GM08714 (cell line): Measurements from ENCODE around the gene SWAP70.

Source experiments
- H3K4me3 ChIP-seq: fragments of 200-500 bp; sonication (Bioruptor generic); 2 replicates; pipeline ENCODE4 v1.5.1; 2014; ENCODE audit warnings: mild to moderate bottlenecking, low read length, inconsistent platforms
- ZNF274 ChIP-seq: IDR thresholded peaks from 2 replicates; pipeline ENCODE4 v1.6.1; 2012; ENCODE audit warnings: mild to moderate bottlenecking, low read depth, low read length

SWAP70 gene

DNA sequence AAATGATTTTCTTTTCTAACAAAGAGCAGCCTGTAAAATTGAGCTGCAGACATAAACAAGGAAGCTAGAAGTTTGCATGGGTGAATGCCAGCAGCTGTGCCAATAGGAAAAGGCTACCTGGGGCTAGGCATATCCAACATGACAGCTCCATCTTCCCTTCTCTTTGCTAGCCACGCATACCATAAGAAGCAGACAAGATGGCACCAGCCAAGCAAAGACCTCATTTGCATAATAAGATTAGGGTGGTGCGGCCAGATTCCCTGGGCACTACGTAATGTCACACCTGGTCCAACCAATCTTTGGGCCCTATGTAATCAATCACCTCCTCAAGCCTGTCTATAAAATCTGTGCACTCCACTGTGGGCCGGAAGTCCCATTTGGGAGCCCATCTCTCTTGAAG lies 108.3 kb downstream of the SWAP70 start:
- no peak overlapping the region for H3K4me3 ChIP-seq
- no peak for TF ChIP-seq ZNF274

GRCh38 chr11:9773524-9773923 lies 109.6 kb downstream of the SWAP70 start:
- H3K4me3 ChIP-seq = no peak overlapping the region
- no peak for TF ChIP-seq ZNF274

DNA sequence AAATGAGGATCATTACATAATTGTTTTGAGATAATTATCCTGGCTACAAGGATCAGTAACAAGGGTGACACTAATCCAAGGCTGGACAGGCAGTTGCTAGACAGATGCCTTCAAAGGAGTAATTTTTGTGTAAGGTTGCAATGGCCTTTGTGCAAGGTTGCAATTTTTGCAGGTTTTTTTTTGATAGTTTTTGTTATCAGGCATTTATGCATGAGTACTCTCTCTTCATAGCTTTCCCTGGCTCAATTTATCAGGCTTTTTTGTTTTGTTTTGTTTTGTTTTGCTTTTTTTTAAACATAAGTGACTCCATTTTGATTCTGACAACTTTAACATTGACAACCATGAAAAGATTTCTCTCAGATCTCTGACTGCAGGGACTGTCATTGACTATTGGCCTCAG lies 110.2 kb downstream of the SWAP70 start:
- TF ChIP-seq ZNF274 = no peak
- no peak overlapping the region for H3K4me3 ChIP-seq

DNA sequence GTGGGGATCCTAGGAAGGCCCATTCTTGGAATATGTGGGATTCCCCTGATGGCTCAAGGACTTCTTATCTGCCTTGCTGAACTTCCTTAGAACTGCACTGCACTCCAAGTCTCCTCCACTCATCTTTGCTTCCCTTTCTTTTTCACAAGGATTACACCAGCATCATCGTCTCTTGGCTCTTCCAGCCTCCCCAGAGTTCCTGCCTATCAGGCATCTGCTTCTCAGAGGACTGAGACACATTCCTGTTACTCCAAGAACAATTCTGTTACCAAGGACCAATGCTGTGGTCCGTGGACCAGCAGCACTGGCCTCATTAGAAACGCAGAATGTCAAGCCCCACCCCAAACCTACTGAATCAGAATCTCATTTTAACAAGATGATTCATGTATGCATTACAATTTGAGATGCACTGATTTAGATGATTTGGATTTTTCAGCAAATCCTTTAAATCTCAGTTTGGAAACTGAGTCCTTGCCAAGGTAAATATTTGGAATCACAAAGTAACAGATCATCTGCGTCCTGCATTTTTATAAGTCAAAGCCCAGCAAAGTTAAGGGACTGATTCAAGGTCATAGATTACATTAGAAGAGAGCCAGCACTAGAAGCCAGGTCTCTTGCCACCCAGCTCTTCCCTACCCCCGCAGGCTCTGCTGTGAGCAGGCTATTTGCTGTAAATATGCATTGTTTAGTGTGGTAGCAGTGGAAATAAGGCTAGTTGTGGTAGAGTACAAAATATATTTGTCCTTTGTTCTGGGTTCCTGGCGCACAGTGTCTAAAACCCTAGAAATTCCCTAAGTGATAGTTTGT lies 110.9 kb downstream of the SWAP70 start:
- TF ChIP-seq ZNF274 = no peak
- no peak overlapping the region for H3K4me3 ChIP-seq

DNA sequence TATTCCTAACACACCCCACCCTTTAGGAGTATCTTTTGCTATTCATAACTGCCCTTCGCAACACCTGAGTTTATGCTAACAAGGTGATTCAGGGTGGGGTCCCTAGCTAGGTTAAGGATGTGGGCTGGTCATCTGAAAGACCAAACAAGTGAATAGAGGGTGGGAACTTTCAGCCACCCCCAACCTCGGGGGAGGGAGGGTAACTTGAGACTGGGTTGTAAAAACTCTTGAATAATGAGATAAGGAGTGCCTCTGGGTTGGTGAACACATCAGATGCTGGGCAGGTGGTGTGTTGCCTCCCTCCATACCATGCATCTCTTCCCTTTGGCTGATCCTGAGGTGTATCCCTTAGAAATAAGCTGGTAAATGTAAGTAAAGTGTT lies 111.5 kb downstream of the SWAP70 start:
- no peak for TF ChIP-seq ZNF274
- H3K4me3 ChIP-seq = no peak overlapping the region

DNA sequence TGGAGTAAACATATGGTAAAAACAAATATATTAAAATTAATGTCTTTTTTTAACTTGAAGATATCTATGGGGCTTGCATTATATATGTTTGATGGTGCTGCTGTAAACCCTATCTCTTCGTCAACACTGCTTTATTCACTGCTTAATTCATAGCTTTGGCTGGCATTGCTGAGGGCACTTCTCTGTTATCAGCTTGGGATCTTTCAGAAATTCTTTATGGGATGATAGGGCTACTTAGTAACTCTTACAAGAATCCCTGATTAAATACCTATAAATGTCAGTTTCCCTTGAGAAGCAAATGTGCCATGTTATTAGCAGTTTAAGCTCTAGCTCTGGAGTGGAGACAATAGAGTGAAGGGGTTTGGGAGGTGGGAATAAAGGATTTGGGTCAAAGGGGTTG lies 112.3 kb downstream of the SWAP70 start:
- no peak overlapping the region for H3K4me3 ChIP-seq
- no peak for TF ChIP-seq ZNF274

DNA sequence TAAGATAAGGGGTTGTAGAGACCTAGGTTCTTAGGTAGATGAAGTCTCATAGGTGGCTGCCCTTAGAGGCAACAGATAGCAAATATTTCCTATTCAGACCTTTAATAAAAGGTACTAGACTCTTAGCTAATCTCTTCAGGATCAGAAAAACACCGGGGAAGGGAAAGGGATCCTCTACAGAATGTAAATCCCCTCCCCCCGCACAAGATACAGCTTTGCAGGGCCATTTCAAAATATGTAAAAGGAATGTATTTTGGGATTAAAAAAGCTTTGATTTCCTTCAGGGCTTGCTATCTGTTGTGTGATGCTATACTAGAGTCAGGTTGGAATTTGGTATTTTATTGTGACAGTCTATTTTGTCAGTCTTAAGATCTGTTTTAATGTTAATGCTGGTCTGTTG lies 113.2 kb downstream of the SWAP70 start:
- TF ChIP-seq ZNF274 = no peak
- no peak overlapping the region for H3K4me3 ChIP-seq

DNA sequence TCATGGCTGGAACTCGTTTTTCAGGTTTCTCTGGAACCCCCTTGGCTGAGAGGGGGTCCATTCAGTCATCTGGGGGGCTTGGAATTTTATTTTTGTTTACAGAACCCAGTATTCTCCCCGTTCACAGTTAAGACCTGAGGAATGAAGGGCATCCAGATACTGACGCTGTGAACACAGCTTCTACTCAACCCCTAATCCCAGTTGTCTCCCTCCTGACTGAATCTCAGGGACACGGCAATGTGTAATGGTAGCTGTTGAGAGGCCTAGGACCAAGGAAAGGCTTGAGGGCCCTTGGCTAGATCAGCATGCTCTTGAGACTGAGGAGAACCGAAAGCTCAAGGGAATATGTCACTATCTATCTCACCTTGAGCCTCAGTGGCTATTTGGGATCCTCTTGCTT lies 113.6 kb downstream of the SWAP70 start:
- TF ChIP-seq ZNF274 = no peak
- H3K4me3 ChIP-seq = no peak overlapping the region

GRCh38 chr11:9780929-9781328 lies 117.1 kb downstream of the SWAP70 start:
- no peak for TF ChIP-seq ZNF274
- no peak overlapping the region for H3K4me3 ChIP-seq

DNA sequence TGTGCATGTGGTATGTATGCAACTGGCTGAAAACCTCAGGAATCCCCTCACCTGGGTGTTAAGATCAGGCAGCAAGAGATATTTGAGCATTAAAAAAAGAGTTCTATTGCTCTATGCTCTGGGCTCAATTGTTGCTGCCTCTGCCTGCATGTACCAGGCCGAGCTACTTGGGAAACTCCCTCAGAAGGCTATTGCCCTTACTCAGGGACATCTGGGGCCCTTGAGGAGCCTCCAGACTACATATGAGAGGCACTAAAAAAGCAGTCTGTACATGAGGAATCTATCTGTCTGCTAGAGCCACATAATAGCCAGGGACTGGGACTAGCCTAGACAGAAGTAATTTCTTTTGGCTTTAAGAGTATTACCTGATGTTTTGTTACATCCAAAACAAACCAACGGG lies 120.1 kb downstream of the SWAP70 start:
- no peak for TF ChIP-seq ZNF274
- no peak overlapping the region for H3K4me3 ChIP-seq

GRCh38 chr11:9784602-9785315 lies 120.9 kb downstream of the SWAP70 start:
- TF ChIP-seq ZNF274 = no peak
- no peak overlapping the region for H3K4me3 ChIP-seq

DNA sequence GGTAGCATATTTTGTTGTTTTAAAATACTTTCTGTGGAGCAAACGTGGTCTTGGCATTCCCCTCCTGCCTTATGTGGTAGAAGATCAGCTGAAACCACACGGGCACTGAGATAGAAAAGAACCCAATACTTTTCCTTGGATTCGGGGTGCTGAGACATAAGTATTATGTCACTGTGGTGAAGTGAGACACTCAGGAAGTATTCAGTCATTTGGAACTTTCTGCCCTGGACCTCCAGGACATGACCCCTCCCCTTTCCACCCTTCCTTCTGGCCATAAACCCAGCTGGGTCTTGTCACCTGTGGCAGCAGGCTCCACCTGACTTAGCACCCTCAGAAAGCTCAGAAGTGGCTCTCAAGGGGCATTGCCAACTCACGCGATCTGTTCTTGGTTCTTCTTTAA lies 123.4 kb downstream of the SWAP70 start:
- TF ChIP-seq ZNF274 = no peak
- H3K4me3 ChIP-seq = no peak overlapping the region

GRCh38 chr11:9787981-9788521 lies 124.2 kb downstream of the SWAP70 start:
- H3K4me3 ChIP-seq = no peak overlapping the region
- no peak for TF ChIP-seq ZNF274

- no peak overlapping the region for H3K4me3 ChIP-seq
- TF ChIP-seq ZNF274 = no peak
These were observed 126.0 kb downstream of the SWAP70 start for GRCh38 chr11:9789910-9790309.

DNA sequence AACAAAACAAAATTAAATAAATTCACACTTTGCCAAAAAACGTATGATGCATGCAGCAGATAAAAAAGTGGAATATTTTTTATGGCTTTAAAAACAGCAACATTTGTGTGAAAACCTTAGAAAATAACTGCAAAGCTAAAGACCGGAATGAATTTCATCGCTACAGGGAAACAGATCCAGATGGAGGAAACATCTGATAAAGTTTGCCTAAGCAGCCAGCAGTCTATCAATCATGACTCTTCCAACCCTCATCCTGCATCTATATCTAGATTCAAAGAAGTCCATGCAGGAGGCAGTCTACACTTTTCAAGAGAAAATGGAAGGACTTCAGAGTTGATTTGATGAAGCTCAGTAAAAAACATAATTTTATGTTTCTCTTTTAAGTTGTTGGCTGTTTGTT lies 126.8 kb downstream of the SWAP70 start:
- H3K4me3 ChIP-seq = no peak overlapping the region
- no peak for TF ChIP-seq ZNF274

GRCh38 chr11:9796266-9796665 lies 132.4 kb downstream of the SWAP70 start:
- H3K4me3 ChIP-seq = no peak overlapping the region
- TF ChIP-seq ZNF274 = no peak
